ENCODE results near the gene CCDC171. TPM values are rescaled to one million over a fixed set of nuclear protein-coding genes. Genes with fewer than 3 reads are reported as not detected.

Gene CCDC171
- total and polyA plus RNA-seq, 2 experiments from 2014 or later, result 4.4 to 5.1 TPM

- no peaks in the 10 kb centered on the region for H3K36me3 ChIP-seq (ENCODE audit: insufficient read depth)
- no peak overlapping the region for H3K27ac ChIP-seq (ENCODE audit: low read depth)
- Mint-ChIP-seq H3K4me3 (no peak overlapping the region), H3K27me3 (ENCODE audit: insufficient read depth, low read depth, poor library complexity) (peaks cover 6% of the 10 kb centered on the region), H3K27ac (no peak overlapping the region), H3K4me1 (peaks cover 5% of the 10 kb centered on the region), H3K9me3 (peaks cover 3% of the 10 kb centered on the region; the same call in 1 of the 3 replicates), H3K36me3 (ENCODE audit: low read depth) (no peaks in the 10 kb centered on the region)
- H3K4me3 ChIP-seq, result no peak overlapping the region
- no peaks in the 10 kb centered on the region for H4K20me1 ChIP-seq (replicated peaks; ENCODE audit: insufficient read depth)
- H3K79me2 ChIP-seq (replicated peaks; ENCODE audit: insufficient read depth), result no peaks in the 10 kb centered on the region
- no peaks in the 10 kb centered on the region for H3F3A ChIP-seq (replicated peaks; ENCODE audit: low read depth)
- DNase-seq (ENCODE audit: low spot score) (no peak), ATAC-seq (no peak)
- H3K4me1 ChIP-seq (ENCODE audit: insufficient read depth), result peaks cover 9% of the 10 kb centered on the region; the same call in 1 of the 2 replicates
- no peaks in the 10 kb centered on the region for H3K9me2 ChIP-seq (ENCODE audit: insufficient read depth)
- H3K27me3 ChIP-seq (ENCODE audit: insufficient read depth), result no peaks in the 10 kb centered on the region
- TF ChIP-seq NANOG (IDR thresholded peaks at IDR 0.05; ENCODE audit: borderline replicate concordance) (no peak), CREB1 (CRISPR knock-in tag; IDR thresholded peaks at IDR 0.05; ENCODE audit: low read depth) (no peak), POLR2AphosphoS5 (IDR thresholded peaks at IDR 0.05; ENCODE audit: low read depth) (no peak), JUNB (IDR thresholded peaks at IDR 0.05; ENCODE audit: unreplicated experiment) (no peak), EZH2phosphoT487 (IDR thresholded peaks at IDR 0.05; ENCODE audit: unreplicated experiment) (no peak), ZNF331 (CRISPR knock-in tag; IDR thresholded peaks at IDR 0.05; ENCODE audit: low read depth) (no peak), ZNF462 (CRISPR knock-in tag; IDR thresholded peaks at IDR 0.05) (no peak), EZH2 (IDR thresholded peaks at IDR 0.05; ENCODE audit: low read depth, unreplicated experiment) (no peak), CTCF (conservative IDR thresholded peaks at IDR 0.05; ENCODE audit: low read depth in 2 of 2) (no peak), REST (IDR thresholded peaks at IDR 0.05; ENCODE audit: unreplicated experiment) (no peak), ETS1 (IDR thresholded peaks at IDR 0.05) (no peak), ZNF114 (CRISPR knock-in tag; IDR thresholded peaks at IDR 0.05) (no peak), STAT1 (IDR thresholded peaks at IDR 0.05; ENCODE audit: unreplicated experiment) (no peak)
- no peak overlapping the region for H2AFZ ChIP-seq
- no peak overlapping the region for H3K4me2 ChIP-seq
These were observed 10.2 kb upstream of the CCDC171 start for GRCh38 chr9:15542624-15543023.

Measured in GM23338 (cell line).